OCI-LY1 (cell line): Measurements from ENCODE around the gene BTNL2.

Source experiments
- CTCF ChIP-seq: fragments of 200-600 bp; sonication (generic), shearing (Covaris generic); IDR thresholded peaks from 2 replicates; pipeline ENCODE4 v1.5.1; 2017; ENCODE audit warnings: mild to moderate bottlenecking, antibody characterized with exemption, low read length, moderate library complexity, mixed read lengths
- EZH2 ChIP-seq: fragments of 200-600 bp; sonication (generic), shearing (Covaris generic); IDR thresholded peaks from 2 replicates; pipeline ENCODE4 v1.8.0; 2017; ENCODE audit warnings: borderline replicate concordance, mixed run types, mild to moderate bottlenecking, antibody characterized with exemption, low read length, moderate library complexity, mixed read lengths

- TF ChIP-seq CTCF (no peak), EZH2 (no peak)
Measured at GRCh38 chr6:32406857-32407256, at the start of gene BTNL2.
